Measurements from ENCODE around the gene BSN.

DNA sequence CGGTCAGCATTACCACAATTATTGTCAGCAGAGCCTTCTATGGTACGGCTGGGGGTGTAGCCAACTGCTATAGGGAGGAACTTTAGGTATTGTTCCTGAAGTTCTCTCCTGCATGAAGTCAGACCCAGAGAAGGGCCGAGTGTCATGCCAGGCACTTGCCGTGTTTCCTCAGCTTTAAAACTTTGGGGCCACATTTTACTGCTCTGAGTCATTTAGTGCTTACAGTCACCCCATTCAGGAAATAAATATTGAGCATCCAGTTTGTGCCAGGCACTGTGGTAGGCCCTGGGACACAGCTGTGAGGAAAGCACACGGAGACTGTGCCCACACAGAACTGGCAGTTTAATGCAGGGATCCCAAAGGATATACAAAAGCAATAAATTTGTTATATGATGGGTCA lies 65.4 kb downstream of the BSN start:
- TF ChIP-seq, protein P1, sequence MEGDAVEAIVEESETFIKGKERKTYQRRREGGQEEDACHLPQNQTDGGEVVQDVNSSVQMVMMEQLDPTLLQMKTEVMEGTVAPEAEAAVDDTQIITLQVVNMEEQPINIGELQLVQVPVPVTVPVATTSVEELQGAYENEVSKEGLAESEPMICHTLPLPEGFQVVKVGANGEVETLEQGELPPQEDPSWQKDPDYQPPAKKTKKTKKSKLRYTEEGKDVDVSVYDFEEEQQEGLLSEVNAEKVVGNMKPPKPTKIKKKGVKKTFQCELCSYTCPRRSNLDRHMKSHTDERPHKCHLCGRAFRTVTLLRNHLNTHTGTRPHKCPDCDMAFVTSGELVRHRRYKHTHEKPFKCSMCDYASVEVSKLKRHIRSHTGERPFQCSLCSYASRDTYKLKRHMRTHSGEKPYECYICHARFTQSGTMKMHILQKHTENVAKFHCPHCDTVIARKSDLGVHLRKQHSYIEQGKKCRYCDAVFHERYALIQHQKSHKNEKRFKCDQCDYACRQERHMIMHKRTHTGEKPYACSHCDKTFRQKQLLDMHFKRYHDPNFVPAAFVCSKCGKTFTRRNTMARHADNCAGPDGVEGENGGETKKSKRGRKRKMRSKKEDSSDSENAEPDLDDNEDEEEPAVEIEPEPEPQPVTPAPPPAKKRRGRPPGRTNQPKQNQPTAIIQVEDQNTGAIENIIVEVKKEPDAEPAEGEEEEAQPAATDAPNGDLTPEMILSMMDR (IDR thresholded peaks at IDR 0.05): no peak
- no peak for TF ChIP-seq POLR2A (IDR thresholded peaks at IDR 0.05)
